Activated T-cell treated with anti-CD3 and anti-CD28 coated beads for 48 hours (primary cell): ENCODE results near the gene UVSSA.
"Not testable (repeated sequence)": the region's sequence is repeated elsewhere in the genome, so short reads cannot be mapped to it uniquely, and the experiment has no call there.

Source experiments
- DNase-seq: peaks from one replicate; pipeline ENCODE4 v3.0.0-alpha.2; 2020; ENCODE audit warnings: low read depth

Gene UVSSA

GRCh38 chr4:1364217-1364616 is 17.2 kb downstream of the UVSSA start:
- DNase-seq, result no peak

GRCh38 chr4:1364748-1365147 is 17.7 kb downstream of the UVSSA start:
- no peak for DNase-seq

GRCh38 chr4:1365271-1366178 is 18.5 kb downstream of the UVSSA start:
- no peak for DNase-seq

DNA sequence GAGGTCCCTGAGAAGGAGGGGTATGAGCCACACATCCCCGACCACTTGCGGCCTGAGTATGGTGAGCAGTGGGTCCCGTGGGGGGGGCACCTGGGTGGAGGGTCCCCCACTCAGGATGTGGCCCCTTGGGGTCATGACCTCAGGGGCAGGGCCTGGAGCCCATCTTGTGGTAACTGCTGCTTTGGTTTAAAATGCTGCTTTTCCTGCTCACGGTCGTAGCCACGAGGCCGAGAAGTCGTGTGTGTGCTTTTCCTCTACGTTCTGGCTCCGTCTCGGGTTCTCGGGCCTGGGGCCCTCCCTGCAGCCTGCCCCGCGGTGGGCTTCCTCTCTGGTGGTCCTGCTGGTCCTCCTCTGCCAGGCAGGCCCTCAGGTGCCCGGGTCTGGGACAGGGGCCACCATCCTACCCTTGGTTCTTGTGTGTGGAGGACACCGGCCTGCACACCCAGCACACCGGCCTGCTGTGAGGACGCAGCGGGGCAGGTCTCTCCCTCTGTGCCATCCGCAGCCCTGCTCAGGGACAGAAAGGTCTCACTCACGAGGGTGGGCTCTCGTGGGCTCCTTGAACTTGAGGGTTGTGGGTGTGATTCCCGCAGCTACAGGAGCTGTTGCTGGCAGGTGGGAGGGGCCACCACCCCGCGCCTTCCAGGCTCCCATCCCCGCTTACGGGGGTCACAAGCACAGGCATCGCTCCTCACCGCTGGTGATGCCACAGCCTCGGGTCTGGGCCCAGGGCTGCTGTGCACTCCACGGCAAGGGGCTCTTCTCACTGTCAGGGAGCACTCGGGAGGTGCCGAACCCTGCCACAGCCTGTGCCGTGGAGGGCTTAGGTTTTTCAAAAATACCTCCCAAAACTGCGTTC is 19.6 kb downstream of the UVSSA start:
- no peak for DNase-seq

DNA sequence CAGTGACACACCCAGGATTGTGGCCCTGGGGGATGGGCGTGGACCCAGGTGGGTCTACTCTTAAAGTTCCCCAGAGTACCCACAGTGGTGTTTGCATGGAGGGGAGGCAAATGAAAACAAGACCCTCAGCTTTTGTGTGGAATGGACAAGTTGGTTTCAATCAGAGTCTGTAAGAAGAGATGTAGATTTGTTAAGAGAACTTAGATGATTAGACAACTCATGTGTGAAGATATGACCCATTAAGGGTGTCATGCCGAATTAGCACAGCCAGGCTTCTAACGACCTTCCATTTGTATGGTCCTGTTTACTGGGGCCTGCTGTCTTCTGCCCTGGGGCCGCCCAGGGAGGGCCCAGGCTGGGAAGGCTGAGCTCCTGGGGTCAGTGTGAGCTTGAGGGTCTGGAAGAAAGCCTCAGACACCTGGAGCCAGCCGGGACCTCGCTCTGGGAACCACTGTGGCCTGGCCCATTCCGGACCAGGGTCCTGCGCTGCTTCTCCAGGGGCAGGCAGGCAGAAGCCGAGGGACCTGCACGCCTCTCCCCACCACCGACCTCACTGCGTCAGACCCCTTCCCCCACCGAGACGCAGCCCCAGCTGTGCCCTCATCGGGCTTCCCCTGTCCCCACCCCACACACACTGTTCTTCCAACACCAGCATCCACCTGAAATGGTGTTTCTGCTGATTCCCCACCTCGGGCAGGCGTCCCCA is 20.4 kb downstream of the UVSSA start:
- DNase-seq, result no peak

- no peak for DNase-seq
Measured at GRCh38 chr4:1367936-1368289, 20.9 kb downstream of the UVSSA start.

- DNase-seq, result no peak
Measured at GRCh38 chr4:1368421-1369090, 21.5 kb downstream of the UVSSA start.

- DNase-seq, result no peak
Measured at GRCh38 chr4:1369091-1369450, 22.1 kb downstream of the UVSSA start.

GRCh38 chr4:1369479-1370079 is 22.6 kb downstream of the UVSSA start:
- no peak for DNase-seq

DNA sequence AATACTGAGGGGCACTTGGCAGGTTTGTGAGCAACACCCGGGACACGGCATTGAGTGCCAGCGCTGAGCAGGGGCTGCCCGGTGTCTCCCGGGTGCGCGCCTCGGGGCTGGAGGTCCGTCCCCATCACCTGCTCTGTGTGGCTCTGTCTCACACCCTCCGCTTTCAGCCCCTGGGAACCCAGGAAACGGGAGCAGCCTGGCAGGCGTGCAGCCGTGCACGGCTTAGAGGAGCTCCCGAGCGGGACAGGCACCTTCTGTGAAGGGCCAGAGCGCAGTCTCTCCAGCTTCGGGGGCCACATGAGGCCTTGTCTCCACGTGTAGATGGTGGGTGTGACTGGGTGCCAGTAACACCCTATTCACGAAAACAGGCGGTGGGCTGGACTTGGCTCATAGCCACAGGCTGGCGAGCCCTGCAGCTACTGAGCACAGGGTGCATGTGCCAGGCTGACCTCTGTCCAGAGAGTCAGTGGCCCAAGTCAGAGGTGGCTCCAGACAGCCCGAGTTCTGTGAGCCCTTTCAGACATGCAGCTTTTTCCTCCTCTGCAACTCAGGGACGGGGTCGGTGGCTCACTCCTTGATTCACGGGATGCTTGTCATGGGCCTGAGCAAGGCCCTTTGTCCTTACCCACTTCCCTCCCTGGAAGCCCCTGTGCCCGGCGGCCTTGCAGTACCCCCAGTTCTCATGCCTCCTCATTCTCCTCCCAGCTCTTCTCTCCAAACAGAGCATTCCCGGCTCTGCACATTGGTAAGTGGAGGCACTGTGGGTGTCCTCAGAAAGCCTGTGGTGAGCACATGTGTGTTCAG is 23.5 kb downstream of the UVSSA start:
- DNase-seq, result no peak

GRCh38 chr4:1371176-1372165 is 24.5 kb downstream of the UVSSA start:
- DNase-seq, result no peak

GRCh38 chr4:1372576-1372975 is 25.6 kb downstream of the UVSSA start:
- not testable (repeated sequence) for DNase-seq

DNA sequence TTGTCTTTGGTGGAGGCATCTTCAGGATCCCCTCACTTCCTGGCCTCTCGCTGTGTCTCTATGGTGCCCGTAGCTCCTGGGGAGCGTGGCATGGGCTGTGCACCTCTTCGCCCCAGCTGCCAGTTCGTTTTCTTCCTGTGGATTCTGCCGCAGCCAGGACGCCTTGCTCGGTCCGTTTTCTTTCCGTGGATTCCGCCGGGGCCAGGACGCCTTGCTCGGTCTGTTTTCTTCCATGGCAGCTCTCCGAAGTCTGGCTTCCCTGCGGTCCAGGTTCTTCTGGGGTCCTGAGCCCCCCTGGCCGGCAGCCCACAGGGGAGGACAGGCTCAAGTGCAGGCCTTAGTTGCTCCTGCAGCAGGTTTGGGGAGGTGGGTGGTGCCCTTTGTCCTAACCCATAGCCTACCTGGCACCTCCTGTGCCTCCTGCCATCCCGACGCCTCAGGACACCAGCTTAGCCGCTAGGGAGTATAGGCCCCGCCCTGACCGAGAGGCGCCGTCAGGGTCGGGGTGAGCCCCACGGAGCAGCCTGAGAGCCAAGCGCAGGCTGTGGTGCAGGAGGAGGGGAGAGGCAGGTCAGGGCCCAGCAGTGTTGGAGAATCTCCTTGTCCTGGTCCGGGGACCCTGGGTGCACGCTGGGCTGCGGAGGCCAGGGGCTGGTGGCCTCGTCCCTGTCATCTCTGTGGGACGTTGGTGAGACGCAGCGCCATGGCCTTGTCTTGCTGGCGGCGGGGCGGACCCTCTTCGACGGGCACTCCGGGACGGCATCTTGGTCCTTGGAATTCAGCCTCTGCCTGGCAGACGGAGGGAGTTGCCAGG is 27.1 kb downstream of the UVSSA start:
- no peak for DNase-seq

GRCh38 chr4:1374706-1375045 is 27.7 kb downstream of the UVSSA start:
- no peak for DNase-seq

DNA sequence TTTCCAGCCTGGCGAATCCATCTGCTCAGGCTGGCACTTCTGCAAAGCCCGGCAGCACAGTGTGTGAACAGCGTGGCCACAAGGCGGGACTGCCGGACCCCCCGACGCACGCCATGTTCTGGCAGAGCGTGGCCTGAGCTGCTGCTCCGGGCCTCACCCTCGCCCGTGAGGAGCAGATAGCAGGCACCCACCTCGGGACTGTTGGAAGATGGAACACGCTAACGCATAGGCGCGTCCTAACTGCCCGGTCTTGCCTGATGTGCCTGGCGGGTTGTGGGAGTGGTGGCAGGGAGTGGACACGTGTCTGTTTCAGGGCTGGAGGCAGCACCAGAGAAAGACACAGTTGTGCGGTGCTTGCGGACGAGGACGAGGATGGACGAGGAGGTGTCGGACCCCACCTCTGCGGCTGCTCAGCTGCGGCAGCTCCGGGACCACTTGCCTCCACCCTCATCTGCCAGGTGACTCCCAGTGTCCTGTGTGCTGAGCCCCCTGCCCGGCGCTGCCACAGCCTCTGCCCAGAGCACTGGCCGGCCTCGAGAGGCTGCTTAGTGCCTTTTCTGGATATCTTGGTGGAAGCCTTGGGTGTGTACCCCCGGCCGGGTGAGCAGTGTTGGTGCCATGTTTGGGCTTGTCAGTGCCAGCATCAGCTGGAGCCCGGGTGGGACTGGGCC is 28.2 kb downstream of the UVSSA start:
- DNase-seq, result no peak

GRCh38 chr4:1375761-1376322 is 28.8 kb downstream of the UVSSA start:
- DNase-seq, result no peak

- DNase-seq, result no peak
Measured at GRCh38 chr4:1376391-1376840, 29.4 kb downstream of the UVSSA start.
